B cell (primary cell): ENCODE measurements around the gene SUGP1. TPM values are rescaled to one million over a fixed set of nuclear protein-coding genes. Genes with fewer than 3 reads are reported as not detected.

Source experiments
- ATAC-seq: fragments of 200-7000 bp; cut with Tn5 transposase; one replicate; pipeline ENCODE4 v1.10.0; 2021; ENCODE audit warnings: low read depth, mild to moderate bottlenecking, moderate number of reproducible peaks, moderate library complexity
- CTCF ChIA-PET: fragments of 350-600 bp; sonication (Branson Sonifier 250); formaldehyde crosslinking; loops from one replicate; lab custom pipeline; 2021; ENCODE audit warnings: antibody characterized with exemption, inconsistent platforms; lab: Charles Lee
- POLR2A ChIA-PET: fragments of 350-600 bp; sonication (Branson Sonifier 250); formaldehyde crosslinking; loops from one replicate; lab custom pipeline; 2021; ENCODE audit warnings: antibody characterized with exemption; lab: Charles Lee
- DNase-seq: peaks from one replicate; pipeline ENCODE4 v3.0.0; 2013
- H2AFZ ChIP-seq: 2 replicates; pipeline ENCODE4 v1.6.1; 2012; ENCODE audit warnings: mild to moderate bottlenecking, low read depth, low read length; ENCODE audit not compliant: insufficient read depth, poor library complexity, severe bottlenecking
- H3K27ac ChIP-seq, 2 donors: 1 replicate in 1 of 2; 2 replicates in 1 of 2; pipeline ENCODE4 v1.5.1; 2012 to 2013; ENCODE audit warnings: low read length in 2 of 2, mild to moderate bottlenecking in 2 of 2, moderate library complexity in 1 of 2
- H3K27me3 ChIP-seq, 4 experiments: fragments of 200-600 bp in 1 of 4; sonication (generic) in 1 of 4; replicated peaks in 1 of 4; 1 replicate in 2 of 4; 2 replicates in 2 of 4; pipeline versions ENCODE4 v1.6.1 to v1.7.0; 2013 to 2016; ENCODE audit warnings: low read length in 3 of 4, mild to moderate bottlenecking in 2 of 4, mixed read lengths in 1 of 4, moderate library complexity in 1 of 4; ENCODE audit not compliant: insufficient read depth in 4 of 4, control insufficient read depth in 3 of 4; ENCODE audit errors: control extremely low read depth in 1 of 4
- H3K36me3 ChIP-seq, 2 experiments: replicated peaks in 1 of 2; 1 replicate in 1 of 2; 2 replicates in 1 of 2; pipeline versions ENCODE4 v1.6.1 to v1.7.1; 2013; ENCODE audit warnings: low read length in 1 of 2; ENCODE audit not compliant: insufficient read depth in 2 of 2, control insufficient read depth in 1 of 2; ENCODE audit errors: control extremely low read depth in 1 of 2, extremely low read depth in 1 of 2
- H3K4me1 ChIP-seq, 2 donors: fragments of 200-600 bp in 1 of 2; sonication (generic) in 1 of 2; 1 replicate in 1 of 2; 2 replicates in 1 of 2; pipeline versions ENCODE4 v1.5.1 to v1.6.1; 2013 to 2017; ENCODE audit warnings: low read length in 2 of 2; ENCODE audit not compliant: control insufficient read depth in 2 of 2, insufficient read depth in 2 of 2
- H3K4me2 ChIP-seq: replicated peaks from 2 replicates; pipeline ENCODE3; 2012; ENCODE audit warnings: mild to moderate bottlenecking, low read depth, low read length; ENCODE audit not compliant: poor library complexity, severe bottlenecking
- H3K4me3 ChIP-seq, 5 experiments: fragments of 200-600 bp in 1 of 5; sonication (generic) in 1 of 5; 1 replicate in 3 of 5; 2 replicates in 2 of 5; pipeline versions ENCODE4 v1.5.1 to v1.7.0; 2011 to 2016; ENCODE audit warnings: low read length in 4 of 5, mild to moderate bottlenecking in 4 of 5, low read depth in 2 of 5, control low read depth in 1 of 5, moderate library complexity in 1 of 5; ENCODE audit not compliant: insufficient read depth in 1 of 5; ENCODE audit errors: control extremely low read depth in 1 of 5, extremely low read depth in 1 of 5
- H3K79me2 ChIP-seq: fragments of 200-600 bp; sonication (generic); one replicate; pipeline ENCODE4 v1.6.0; 2016; ENCODE audit warnings: low read length; ENCODE audit not compliant: control insufficient read depth, insufficient read depth
- H3K9ac ChIP-seq: fragments of 200-600 bp; sonication (generic); 2 replicates; pipeline ENCODE4 v1.6.1; 2017; ENCODE audit warnings: mild to moderate bottlenecking, low read length, moderate library complexity
- H3K9me3 ChIP-seq, 3 donors: one replicate each; pipeline versions ENCODE4 v1.6.1 to v1.7.1; 2013; ENCODE audit warnings: low read length in 2 of 3; ENCODE audit not compliant: control insufficient read depth in 2 of 3, insufficient read depth in 1 of 3; ENCODE audit errors: control extremely low read depth in 1 of 3
- H4K20me1 ChIP-seq: 2 replicates; pipeline ENCODE4 v1.6.0; 2012; ENCODE audit warnings: mild to moderate bottlenecking, low read length; ENCODE audit not compliant: insufficient read depth, control insufficient read depth, poor library complexity, severe bottlenecking
- H3K27ac Mint-ChIP-seq: one replicate; pipeline ENCODE4 v1.8.0; 2021; ENCODE audit warnings: mixed read lengths
- H3K27me3 Mint-ChIP-seq: one replicate; pipeline ENCODE4 v1.8.0; 2021; ENCODE audit warnings: mixed read lengths
- H3K4me1 Mint-ChIP-seq: one replicate; pipeline ENCODE4 v1.8.0; 2021; ENCODE audit warnings: mixed read lengths
- H3K4me3 Mint-ChIP-seq: one replicate; pipeline ENCODE4 v1.8.0; 2021; ENCODE audit warnings: mixed read lengths
- H3K9me3 Mint-ChIP-seq: one replicate; pipeline ENCODE4 v1.8.0; 2022; ENCODE audit warnings: mixed read lengths; ENCODE audit not compliant: insufficient read depth
- EZH2 ChIP-seq: IDR thresholded peaks from 2 replicates; pipeline ENCODE4 v1.6.1; 2012; ENCODE audit warnings: borderline replicate concordance, low read depth, mild to moderate bottlenecking, moderate library complexity, low read length; ENCODE audit not compliant: insufficient read depth, poor library complexity, severe bottlenecking
- WGBS: methylation state at CpG from one replicate; pipeline ENCODE4 v1.1.5; 2013; ENCODE audit warnings: missing lambda C conversion rate; ENCODE audit not compliant: insufficient coverage; 5-methylcytosine and 5-hydroxymethylcytosine counted together
- intact Hi-C: fragments of 100-400 bp; cut with micrococcal nuclease; formaldehyde crosslinking; loops from one replicate; pipeline ENCODE4 v1.10.0; 2022
- polyA plus RNA-seq: library from polyadenylated mRNA; depleted of rRNA; stranded (reverse); fragments of >200 nt; gene quantifications from 2 replicates; pipeline ENCODE4 v1.2.3, GENCODE V29; 2012
- total RNA-seq, 2 donors: library from RNA; stranded (reverse); fragments of 120-200 nt in 1 of 2; gene quantifications; 1 replicate in 1 of 2; 2 replicates in 1 of 2; pipeline versions ENCODE4 v1.2.3 to v1.2.4, GENCODE V29; 2013 to 2022
- TF ChIP-seq, protein P1 (sequence below): fragments of 200-600 bp; IDR thresholded peaks from one replicate; pipeline ENCODE4 v1.8.0; 2022; ENCODE audit warnings: antibody characterized with exemption, mild to moderate bottlenecking

Gene SUGP1
- total and polyA plus RNA-seq, 2 donors (not counting 1 experiment from before 2014, with no cell fraction given), result 61.3 to 86.9 TPM

DNA sequence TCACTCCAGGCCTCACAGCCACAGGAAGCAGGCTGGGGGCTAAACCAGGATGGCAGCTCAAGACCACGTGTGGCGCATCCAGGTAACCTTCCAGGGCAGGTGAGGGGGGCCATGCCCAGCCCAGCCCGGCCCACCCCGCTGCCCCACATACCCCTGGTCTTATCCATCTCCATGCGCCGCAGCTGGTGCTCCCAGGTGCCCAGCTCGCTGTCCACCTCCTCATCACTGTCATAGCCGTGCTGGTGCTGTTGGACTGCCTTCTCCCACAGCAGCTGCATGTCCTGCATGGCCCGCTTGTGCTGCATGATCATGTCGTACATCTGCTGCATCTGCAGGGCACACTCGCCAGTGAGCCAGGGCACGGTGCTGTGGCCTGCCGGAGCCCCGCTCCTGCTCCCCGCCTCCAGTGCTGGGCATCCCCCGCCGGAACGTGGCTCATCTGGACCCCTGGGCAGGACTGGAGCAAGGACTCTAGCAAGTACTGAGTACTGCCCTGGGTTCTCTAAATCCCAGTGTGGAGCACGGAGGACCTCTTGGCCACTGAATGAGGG lies 41.2 kb downstream of the SUGP1 start:
- CTCF ChIA-PET, result no interaction called here
- H3K9ac ChIP-seq, result no peak overlapping the region
- peaks cover 0 to 2% (median 0%) of the 10 kb centered on the region in 4 experiments for H3K27me3 ChIP-seq
- no peak overlapping the region for H2AFZ ChIP-seq
- 99% methylated on average over 18 of the region's 19 CpGs for WGBS
- H3K4me1 Mint-ChIP-seq, result no peaks in the 10 kb centered on the region
- H3K4me2 ChIP-seq, result no peak overlapping the region
- no peaks in the 10 kb centered on the region for H3K4me1 ChIP-seq
- H3K4me3 ChIP-seq, result no peak overlapping the region
- H3K9me3 Mint-ChIP-seq, result no peaks in the 10 kb centered on the region
- ATAC-seq (no peak), DNase-seq (no peak)
- no peak overlapping the region for H3K27ac Mint-ChIP-seq
- H3K27me3 Mint-ChIP-seq, result peaks cover 3% of the 10 kb centered on the region
- H3K36me3 ChIP-seq, result peaks cover 1 to 71% of the 10 kb centered on the region in 2 experiments
- no peak for TF ChIP-seq EZH2
- TF ChIP-seq, protein P1, sequence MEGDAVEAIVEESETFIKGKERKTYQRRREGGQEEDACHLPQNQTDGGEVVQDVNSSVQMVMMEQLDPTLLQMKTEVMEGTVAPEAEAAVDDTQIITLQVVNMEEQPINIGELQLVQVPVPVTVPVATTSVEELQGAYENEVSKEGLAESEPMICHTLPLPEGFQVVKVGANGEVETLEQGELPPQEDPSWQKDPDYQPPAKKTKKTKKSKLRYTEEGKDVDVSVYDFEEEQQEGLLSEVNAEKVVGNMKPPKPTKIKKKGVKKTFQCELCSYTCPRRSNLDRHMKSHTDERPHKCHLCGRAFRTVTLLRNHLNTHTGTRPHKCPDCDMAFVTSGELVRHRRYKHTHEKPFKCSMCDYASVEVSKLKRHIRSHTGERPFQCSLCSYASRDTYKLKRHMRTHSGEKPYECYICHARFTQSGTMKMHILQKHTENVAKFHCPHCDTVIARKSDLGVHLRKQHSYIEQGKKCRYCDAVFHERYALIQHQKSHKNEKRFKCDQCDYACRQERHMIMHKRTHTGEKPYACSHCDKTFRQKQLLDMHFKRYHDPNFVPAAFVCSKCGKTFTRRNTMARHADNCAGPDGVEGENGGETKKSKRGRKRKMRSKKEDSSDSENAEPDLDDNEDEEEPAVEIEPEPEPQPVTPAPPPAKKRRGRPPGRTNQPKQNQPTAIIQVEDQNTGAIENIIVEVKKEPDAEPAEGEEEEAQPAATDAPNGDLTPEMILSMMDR, result no peak
- no peak overlapping the region for H3K4me3 Mint-ChIP-seq
- intact Hi-C loops, result no loop called here
- POLR2A ChIA-PET, result no interaction called here
- H3K79me2 ChIP-seq, result no peaks in the 10 kb centered on the region
- H3K9me3 ChIP-seq, result no peaks in the 10 kb centered on the region
- no peak overlapping the region for H3K27ac ChIP-seq
- no peaks in the 10 kb centered on the region for H4K20me1 ChIP-seq

DNA sequence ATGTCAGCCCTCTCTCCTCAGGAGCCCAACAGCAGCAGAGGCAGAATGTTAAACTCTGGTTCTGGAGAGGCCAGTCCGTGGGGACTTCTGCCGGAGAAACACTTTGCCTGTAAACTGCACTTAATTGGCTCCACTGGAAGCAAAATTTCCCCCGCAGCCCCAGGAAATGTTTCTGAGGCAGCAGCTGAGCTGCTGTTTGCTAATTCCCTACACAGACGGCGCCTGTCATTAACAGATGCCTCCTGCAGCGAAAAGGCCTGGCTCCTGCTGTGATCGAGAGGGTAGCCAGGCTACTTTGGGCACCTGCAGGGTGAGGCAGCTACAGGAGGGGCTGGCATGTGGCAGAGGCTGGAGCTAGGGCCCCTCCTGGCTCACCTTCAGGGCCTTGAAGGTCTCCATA lies 42.0 kb downstream of the SUGP1 start:
- no peaks in the 10 kb centered on the region for H3K79me2 ChIP-seq
- no peak overlapping the region for H3K27ac ChIP-seq
- no peak for ATAC-seq
- intact Hi-C loops, result no loop called here
- Mint-ChIP-seq H3K27me3 (peaks cover 11% of the 10 kb centered on the region), H3K9me3 (no peaks in the 10 kb centered on the region), H3K4me1 (peaks cover 4% of the 10 kb centered on the region), H3K4me3 (no peak overlapping the region), H3K27ac (no peak overlapping the region)
- H3K27me3 ChIP-seq, result peaks cover 0 to 10% (median 0%) of the 10 kb centered on the region in 4 experiments
- no peak overlapping the region for H2AFZ ChIP-seq
- H3K4me1 ChIP-seq, result peaks cover 0 to 4% of the 10 kb centered on the region in 2 donors
- POLR2A ChIA-PET, result no interaction called here
- H3K4me3 ChIP-seq, result no peak overlapping the region
- no peaks in the 10 kb centered on the region for H4K20me1 ChIP-seq
- peaks cover 1 to 63% of the 10 kb centered on the region in 2 experiments for H3K36me3 ChIP-seq
- WGBS, result 97% methylated on average over 7 of the region's 7 CpGs
- CTCF ChIA-PET, result no interaction called here
- no peak overlapping the region for H3K9ac ChIP-seq
- no peak overlapping the region for H3K4me2 ChIP-seq
- no peaks in the 10 kb centered on the region for H3K9me3 ChIP-seq
- DNase-seq, result no peak
- no peak for TF ChIP-seq EZH2
- TF ChIP-seq, protein P1, result no peak
